PC-3 (cell line): ENCODE data around the gene SLC43A2. TPM values are rescaled to one million over a fixed set of nuclear protein-coding genes. Genes with fewer than 3 reads are reported as not detected.

ENCODE experiments used
- ATAC-seq: fragments of 200-7000 bp; cut with Tn5 transposase; 2 replicates; pipeline ENCODE4 v1.9.1; 2020; ENCODE audit warnings: mild to moderate bottlenecking, moderate library complexity
- BruUV-seq: library from RNA; stranded (reverse); fragments of 400-500 nt; replicated peaks from 2 replicates; lab custom pipeline; 2021; lab: Mats Ljungman, UMichigan
- CTCF ChIA-PET: fragments of 300-600 bp; sonication (Branson Sonifier 250); formaldehyde crosslinking; loops from one replicate; lab custom pipeline; 2022; ENCODE audit warnings: antibody characterized with exemption; lab: Charles Lee
- POLR2A ChIA-PET: fragments of 300-600 bp; sonication (Branson Sonifier 250); formaldehyde crosslinking; loops from one replicate; lab custom pipeline; 2022; ENCODE audit warnings: antibody characterized with exemption; ENCODE audit not compliant: unreplicated experiment; lab: Charles Lee
- DNase-seq: peaks from one replicate; pipeline ENCODE4 v3.0.0-alpha.2; 2015
- H2AFZ ChIP-seq: fragments of 300-600 bp; sonication (generic); 2 replicates; pipeline ENCODE4 v1.6.0; 2016; ENCODE audit warnings: antibody characterized with exemption, low read length
- H3F3A ChIP-seq: fragments of 300-600 bp; sonication (generic); one replicate; pipeline ENCODE4 v1.6.0; 2017; ENCODE audit warnings: antibody characterized with exemption, low read length, control low read depth, mild to moderate bottlenecking; ENCODE audit not compliant: unreplicated experiment
- H3K27ac ChIP-seq: fragments of 300-600 bp; sonication (generic); 2 replicates; pipeline ENCODE4 v1.5.1; 2016; ENCODE audit warnings: mild to moderate bottlenecking, low read length
- H3K27me3 ChIP-seq: fragments of 300-600 bp; sonication (generic); 2 replicates; pipeline ENCODE4 v1.6.1; 2016; ENCODE audit warnings: low read length, mixed read lengths
- H3K36me3 ChIP-seq: fragments of 300-600 bp; sonication (generic); 2 replicates; pipeline ENCODE4 v1.6.1; 2016; ENCODE audit warnings: low read depth, mixed run types, low read length, mixed read lengths
- H3K4me1 ChIP-seq: fragments of 300-600 bp; sonication (generic); 2 replicates; pipeline ENCODE4 v1.5.1; 2016; ENCODE audit warnings: low read length; ENCODE audit not compliant: insufficient read depth
- H3K4me2 ChIP-seq: fragments of 300-600 bp; sonication (generic); 2 replicates; pipeline ENCODE4 v1.6.0; 2016; ENCODE audit warnings: low read length
- H3K4me3 ChIP-seq: fragments of 300-600 bp; sonication (generic); 2 replicates; pipeline ENCODE4 v1.5.1; 2016; ENCODE audit warnings: mild to moderate bottlenecking, low read length, mixed read lengths
- H3K79me2 ChIP-seq: fragments of 300-600 bp; sonication (generic); 2 replicates; pipeline ENCODE4 v1.6.1; 2017; ENCODE audit warnings: low read length, mixed read lengths
- H3K9ac ChIP-seq: fragments of 300-600 bp; sonication (generic); 2 replicates; pipeline ENCODE4 v1.6.0; 2016; ENCODE audit warnings: mild to moderate bottlenecking, low read length
- H3K9me2 ChIP-seq: fragments of 300-600 bp; sonication (generic); replicated peaks from 2 replicates; pipeline ENCODE4 v1.6.1; 2016; ENCODE audit warnings: mixed run types, low read length, mixed read lengths
- H3K9me3 ChIP-seq: fragments of 300-600 bp; sonication (generic); 2 replicates; pipeline ENCODE4 v1.6.1; 2016; ENCODE audit warnings: low read length, mixed read lengths
- H4K20me1 ChIP-seq: fragments of 300-600 bp; sonication (generic); 2 replicates; pipeline ENCODE4 v1.6.1; 2016; ENCODE audit warnings: low read length, mixed read lengths
- CTCF ChIP-seq: fragments of 300-600 bp; sonication (generic); conservative IDR thresholded peaks from 2 replicates; pipeline ENCODE4 v1.5.1; 2017; ENCODE audit warnings: antibody characterized with exemption, low read depth, mild to moderate bottlenecking, low read length
- EZH2 ChIP-seq: fragments of 300-600 bp; sonication (generic); IDR thresholded peaks from one replicate; pipeline ENCODE4 v1.6.1; 2017; ENCODE audit warnings: antibody characterized with exemption, mild to moderate bottlenecking, low read length; ENCODE audit not compliant: unreplicated experiment
- intact Hi-C: fragments of 100-400 bp; cut with micrococcal nuclease; formaldehyde crosslinking; loops from 2 replicates; pipeline ENCODE4 v1.9.0; 2023
- total RNA-seq: library from RNA; depleted of rRNA; stranded (reverse); fragments of >200 nt; gene quantifications from 2 replicates; pipeline ENCODE4 v1.2.3, GENCODE V29; 2014

Gene SLC43A2
- total RNA-seq, 1 experiment from 2014 or later, result 6.2 TPM

GRCh38 chr17:1629504-1630310 lies 1.1 kb upstream of the SLC43A2 start:
- no peaks in the 10 kb centered on the region for H3K27me3 ChIP-seq
- no peaks in the 10 kb centered on the region for H3K79me2 ChIP-seq
- H3K4me2 ChIP-seq, result peak overlapping the region; percentile 99
- ATAC-seq, result peak; percentile 19; the same call in 1 of the 2 replicates
- no peaks in the 10 kb centered on the region for H3F3A ChIP-seq
- H3K9me3 ChIP-seq, result no peaks in the 10 kb centered on the region
- BruUV-seq, result no TSS peak
- H3K4me3 ChIP-seq, result peak overlapping the region; percentile 73
- ChIA-PET CTCF (interaction anchor here (0.6 to 3.1 kb wide), 3 partner anchors 18 to 55 kb away, joined by 3 to 34 read pairs (median 4); no protein-coding TSS in a partner anchor), POLR2A (no interaction called here)
- peak overlapping the region; percentile 78 for H3K9ac ChIP-seq
- H2AFZ ChIP-seq, result peak overlapping the region; percentile 92
- no peaks in the 10 kb centered on the region for H3K9me2 ChIP-seq
- no peaks in the 10 kb centered on the region for H4K20me1 ChIP-seq
- TF ChIP-seq CTCF, result peak; percentile 70
- no peak for TF ChIP-seq EZH2
- no peaks in the 10 kb centered on the region for H3K4me1 ChIP-seq
- DNase-seq, result peak; percentile 61
- H3K36me3 ChIP-seq, result no peaks in the 10 kb centered on the region; the same call in 1 of the 2 replicates
- H3K27ac ChIP-seq, result no peak overlapping the region
- intact Hi-C loops, result loop anchor here (1.0 kb wide), 1 partner anchor 55 kb away; no protein-coding TSS in a partner anchor

GRCh38 chr17:1628856-1629503 lies 346 bp upstream of the SLC43A2 start:
- Histone ChIP-seq H3F3A (no peaks in the 10 kb centered on the region), H3K4me1 (no peaks in the 10 kb centered on the region), H3K36me3 (no peaks in the 10 kb centered on the region; the same call in 1 of the 2 replicates), H4K20me1 (no peaks in the 10 kb centered on the region), H3K9me2 (no peaks in the 10 kb centered on the region), H3K9ac (peak overlapping the region; percentile 78), H3K4me2 (peak overlapping the region; percentile 99), H3K27me3 (no peaks in the 10 kb centered on the region), H3K27ac (peak overlapping the region; percentile 51), H2AFZ (peak overlapping the region; percentile 92), H3K9me3 (no peaks in the 10 kb centered on the region), H3K4me3 (peak overlapping the region; percentile 73), H3K79me2 (no peaks in the 10 kb centered on the region)
- ChIA-PET CTCF (interaction anchor here (3.1 kb wide), 1 partner anchor 55 kb away, joined by 34 read pairs; no protein-coding TSS in a partner anchor), POLR2A (interaction anchor here (0.7 kb wide), 1 partner anchor 21 kb away, joined by 9 read pairs; the partner anchor contains the start of gene RILP)
- DNase-seq (peak; percentile 81), ATAC-seq (peak; percentile 77)
- BruUV-seq, result no TSS peak
- intact Hi-C loops, result no loop called here
- TF ChIP-seq CTCF, result peak; percentile 28; the same call in 1 of the 2 replicates
- TF ChIP-seq EZH2, result no peak
